Skeletal muscle cell (primary cell): ENCODE data around the gene TMEM45B.
"Not testable (repeated sequence)": the region's sequence is repeated elsewhere in the genome, so short reads cannot be mapped to it uniquely, and the experiment has no call there.

Experiments
- DNase-seq: peaks from one replicate; pipeline ENCODE4 v3.0.0-alpha.2; 2010; ENCODE audit warnings: low read depth
- H3K4me3 ChIP-seq: 2 replicates; pipeline ENCODE4 v1.5.1; 2011; ENCODE audit warnings: low read depth, mild to moderate bottlenecking, control low read depth, low read length, moderate library complexity

TMEM45B gene

GRCh38 chr11:129846508-129847335 is 31.1 kb downstream of the TMEM45B start:
- no peak overlapping the region for H3K4me3 ChIP-seq
- DNase-seq: peak; percentile 83

DNA sequence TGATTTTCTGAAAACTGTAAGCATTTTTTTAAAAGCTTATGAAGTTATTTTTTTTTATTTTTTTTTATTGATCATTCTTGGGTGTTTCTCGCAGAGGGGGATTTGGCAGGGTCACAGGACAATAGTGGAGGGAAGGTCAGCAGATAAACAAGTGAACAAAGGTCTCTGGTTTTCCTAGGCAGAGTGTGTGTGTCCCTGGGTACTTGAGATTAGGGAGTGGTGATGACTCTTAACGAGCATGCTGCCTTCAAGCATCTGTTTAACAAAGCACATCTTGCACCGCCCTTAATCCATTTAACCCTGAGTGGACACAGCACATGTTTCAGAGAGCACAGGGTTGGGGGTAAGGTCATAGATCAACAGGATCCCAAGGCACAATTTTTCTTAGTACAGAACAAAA is 31.7 kb downstream of the TMEM45B start:
- not testable (repeated sequence) for DNase-seq, H3K4me3 ChIP-seq

DNA sequence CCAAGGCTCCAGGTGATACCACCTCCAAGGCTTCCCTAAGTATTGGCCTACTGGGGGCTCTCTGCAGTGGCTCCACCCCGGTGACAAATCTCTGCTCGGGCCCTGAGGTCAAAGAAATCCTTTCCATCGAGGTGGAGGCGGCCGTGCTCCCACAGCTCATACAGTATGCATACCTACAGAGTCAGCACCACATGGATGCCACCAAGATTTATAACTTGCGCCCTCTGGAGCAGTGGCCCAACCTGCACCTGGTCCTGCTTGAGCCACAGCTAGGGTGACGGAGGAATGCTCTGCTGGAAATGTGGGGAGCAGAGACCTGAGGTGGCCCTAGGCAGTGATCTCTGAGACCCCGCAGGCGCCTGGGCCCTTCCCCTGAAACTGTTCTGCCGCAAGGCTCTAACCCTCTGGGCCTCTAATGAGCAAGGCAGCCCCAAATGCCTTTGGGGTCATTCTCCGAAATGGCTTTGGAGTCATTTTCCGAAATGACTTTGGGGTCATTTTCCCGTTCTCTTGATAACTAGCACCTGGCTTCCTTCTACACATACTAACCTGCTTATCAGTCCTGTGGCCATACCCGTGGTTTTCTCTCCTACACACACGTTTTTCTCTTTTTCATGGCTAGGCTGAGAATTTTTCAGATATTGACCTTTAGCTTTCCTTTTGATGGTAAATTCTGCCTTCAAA is 33.9 kb downstream of the TMEM45B start:
- H3K4me3 ChIP-seq: no peak overlapping the region
- no peak for DNase-seq

DNA sequence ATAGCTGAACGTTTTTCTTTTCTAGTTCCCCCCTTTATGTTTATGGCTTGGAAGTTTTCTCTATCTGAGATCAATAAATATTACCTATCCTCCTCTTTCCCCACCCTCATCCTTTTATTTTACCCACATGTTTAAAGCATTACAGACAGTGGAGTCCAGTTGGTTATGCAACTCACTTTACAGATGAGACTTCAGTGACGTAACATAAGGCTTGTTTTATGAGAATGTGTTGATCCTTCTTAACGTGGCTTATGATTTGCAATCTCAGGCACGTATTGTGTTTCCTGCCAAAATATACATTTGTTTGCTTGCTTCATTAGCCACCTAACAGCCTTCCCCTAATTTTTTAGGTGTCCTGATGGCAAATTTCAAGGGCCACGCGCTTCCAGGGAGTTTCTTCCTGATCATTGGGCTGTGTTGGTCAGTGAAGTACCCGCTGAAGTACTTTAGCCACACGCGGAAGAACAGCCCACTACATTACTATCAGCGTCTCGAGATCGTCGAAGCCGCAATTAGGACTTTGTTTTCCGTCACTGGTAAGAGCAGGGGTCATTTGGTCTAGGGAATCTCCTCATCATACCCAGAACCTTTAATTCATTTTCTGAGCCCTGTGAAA is 36.6 kb downstream of the TMEM45B start:
- DNase-seq: no peak
- H3K4me3 ChIP-seq: no peak overlapping the region

DNA sequence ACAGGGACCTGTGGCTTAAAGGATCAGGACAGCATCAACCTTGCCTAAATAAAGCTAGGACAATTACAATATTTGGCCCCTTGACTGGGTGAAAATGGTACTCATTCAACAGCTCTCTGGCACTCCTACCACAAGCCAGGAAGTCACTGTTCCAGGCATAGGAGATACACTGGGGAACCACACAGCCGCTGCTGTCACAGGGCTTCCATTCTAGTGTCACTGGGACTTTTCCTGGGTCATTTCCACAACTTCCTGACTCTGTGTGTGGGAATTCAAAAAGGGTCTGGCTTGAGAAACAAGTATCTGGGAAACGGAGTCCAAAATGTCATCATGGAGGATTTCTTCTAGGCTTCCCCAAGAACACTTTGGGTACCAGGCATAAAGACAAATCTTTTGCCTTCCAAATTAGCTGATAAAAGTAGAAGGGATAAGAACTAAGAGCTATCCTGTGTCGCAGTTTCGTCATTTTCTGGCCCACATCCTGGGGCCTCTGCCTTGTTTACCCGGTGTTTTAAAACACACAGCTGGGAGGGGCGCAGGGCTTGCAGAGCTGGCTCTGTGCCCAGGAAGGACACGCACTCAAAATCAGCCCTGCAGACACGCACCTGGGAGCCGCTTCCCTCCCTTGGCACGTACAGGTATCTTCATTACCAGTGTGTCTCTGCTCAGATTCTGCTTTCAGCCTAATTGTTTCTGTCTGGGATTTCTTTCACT is 38.0 kb downstream of the TMEM45B start:
- no peak overlapping the region for H3K4me3 ChIP-seq
- no peak for DNase-seq

- no peak for DNase-seq
- H3K4me3 ChIP-seq: no peak overlapping the region
These were observed 38.7 kb downstream of the TMEM45B start for GRCh38 chr11:129854232-129854805.

DNA sequence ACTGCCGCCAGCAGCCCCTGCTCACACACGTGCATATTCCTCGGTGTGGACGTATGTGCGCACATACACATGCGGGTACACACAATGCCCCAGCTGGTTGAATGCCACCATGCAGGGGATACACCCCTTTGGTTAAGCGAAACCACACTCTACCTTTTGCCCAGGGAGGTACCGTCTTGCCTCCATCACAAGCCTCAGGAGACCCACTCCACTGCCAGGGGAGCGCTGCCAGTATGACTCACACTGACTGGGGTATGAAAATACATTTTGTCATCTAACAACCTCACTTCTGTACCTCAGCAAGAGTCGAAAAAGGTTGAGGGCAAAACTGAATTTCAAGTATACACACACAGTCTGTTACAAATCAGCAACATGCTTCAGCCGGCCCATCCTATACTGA is 39.4 kb downstream of the TMEM45B start:
- no peak for DNase-seq

DNA sequence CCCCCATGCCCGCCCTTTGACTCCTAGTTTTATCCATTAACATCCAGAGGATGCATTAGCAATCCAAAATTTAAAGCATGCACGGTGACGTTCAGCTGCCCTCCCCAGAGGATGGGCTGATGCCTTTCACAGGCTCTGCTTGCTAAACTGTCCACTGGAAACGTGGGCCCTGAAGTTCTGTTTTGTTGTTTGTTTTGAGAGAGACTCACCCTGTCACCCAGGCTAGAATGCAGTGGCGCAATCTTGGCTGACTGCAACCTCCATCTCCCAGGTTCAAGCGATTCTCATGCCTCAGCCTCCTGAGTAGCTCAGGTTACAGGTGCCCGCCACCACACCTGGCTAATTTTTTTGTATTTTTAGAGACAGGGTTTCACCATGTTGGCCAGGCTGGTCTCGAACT is 40.4 kb downstream of the TMEM45B start:
- no peak for DNase-seq
- H3K4me3 ChIP-seq: no peak overlapping the region

More for the DNA sequence above, 39.4 kb downstream of the TMEM45B start:
- no peak overlapping the region for H3K4me3 ChIP-seq

DNA sequence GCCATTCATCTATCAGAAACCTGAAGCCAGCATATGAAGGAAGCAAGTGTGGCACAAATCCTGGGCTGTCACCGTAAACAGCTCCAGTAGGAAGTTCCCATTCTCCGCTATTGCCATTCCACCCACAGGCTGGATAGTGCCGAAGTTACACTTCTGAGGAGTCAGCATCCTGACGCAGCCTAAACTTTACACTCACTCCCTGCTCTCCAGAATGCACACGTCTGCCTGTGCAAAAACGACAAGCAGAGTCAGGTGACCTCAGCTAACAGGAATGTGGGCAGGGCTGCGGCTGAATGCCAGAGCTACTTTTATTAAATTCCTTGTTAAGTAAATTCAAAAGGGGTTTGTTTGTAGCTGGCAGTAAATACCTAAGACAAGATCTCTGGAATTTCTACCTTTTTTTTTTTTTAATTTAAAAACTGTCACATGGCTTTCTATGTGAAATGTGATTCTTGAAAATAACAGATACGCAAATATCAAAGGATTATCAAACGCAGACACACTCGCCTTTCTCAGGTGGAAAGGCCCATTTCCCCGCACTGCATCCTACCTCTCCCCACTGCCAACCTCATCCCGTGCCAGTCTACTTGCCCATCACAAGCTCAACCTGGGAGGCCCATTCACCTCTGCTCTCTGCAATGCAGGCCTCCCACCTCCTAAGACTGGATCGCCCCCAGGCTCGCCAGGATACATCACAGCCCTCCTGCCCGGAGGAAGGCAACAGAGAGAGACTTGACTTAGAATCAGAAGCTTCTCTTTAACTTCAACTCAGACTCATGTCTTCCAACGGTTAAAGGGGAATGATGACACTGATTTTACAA is 46.3 kb downstream of the TMEM45B start:
- H3K4me3 ChIP-seq: no peak overlapping the region
- DNase-seq: peak; percentile 79

GRCh38 chr11:129864811-129865210 is 49.2 kb downstream of the TMEM45B start:
- H3K4me3 ChIP-seq: no peak overlapping the region
- no peak for DNase-seq

DNA sequence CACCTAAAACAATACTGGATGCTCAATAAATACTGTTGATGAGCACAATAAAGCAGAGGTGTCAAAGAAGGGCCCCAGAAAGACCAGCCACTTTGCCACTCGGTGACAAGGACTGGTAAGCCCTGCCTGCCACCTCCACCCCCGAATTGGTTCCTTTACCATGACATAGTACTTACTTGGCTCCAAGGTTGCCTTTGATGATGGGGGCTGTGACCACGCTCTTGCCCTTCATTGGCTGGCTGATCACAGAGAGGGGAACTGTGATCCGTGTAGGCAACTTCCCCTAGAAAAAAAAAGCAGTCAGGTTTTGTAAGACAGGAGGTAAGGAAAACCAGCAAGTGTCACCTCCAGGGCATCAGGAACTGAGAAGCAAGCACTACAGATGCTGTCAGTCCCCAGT is 50.1 kb downstream of the TMEM45B start:
- H3K4me3 ChIP-seq: no peak overlapping the region
- DNase-seq: no peak

GRCh38 chr11:129866311-129866710 is 50.7 kb downstream of the TMEM45B start:
- DNase-seq: no peak
- no peak overlapping the region for H3K4me3 ChIP-seq

DNA sequence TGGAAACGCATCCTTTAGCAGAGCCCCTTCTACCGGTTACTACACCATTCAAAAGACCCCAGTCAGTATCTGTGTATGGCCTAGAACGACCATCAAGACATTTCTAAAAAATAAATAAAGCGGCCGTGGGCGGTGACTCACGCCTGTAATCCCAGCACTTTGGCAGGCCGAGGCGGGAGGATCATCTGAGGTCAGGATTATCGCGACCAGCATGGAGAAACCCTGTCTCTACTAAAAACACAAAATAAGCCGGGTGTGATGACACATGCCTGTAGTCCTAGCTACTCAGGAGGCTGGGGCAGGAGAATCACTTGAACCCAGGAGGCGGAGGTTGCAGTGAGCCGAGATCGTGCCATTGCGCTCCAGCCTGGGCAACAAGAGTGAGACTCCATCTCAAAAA is 53.0 kb downstream of the TMEM45B start:
- not testable (repeated sequence) for H3K4me3 ChIP-seq, DNase-seq

DNA sequence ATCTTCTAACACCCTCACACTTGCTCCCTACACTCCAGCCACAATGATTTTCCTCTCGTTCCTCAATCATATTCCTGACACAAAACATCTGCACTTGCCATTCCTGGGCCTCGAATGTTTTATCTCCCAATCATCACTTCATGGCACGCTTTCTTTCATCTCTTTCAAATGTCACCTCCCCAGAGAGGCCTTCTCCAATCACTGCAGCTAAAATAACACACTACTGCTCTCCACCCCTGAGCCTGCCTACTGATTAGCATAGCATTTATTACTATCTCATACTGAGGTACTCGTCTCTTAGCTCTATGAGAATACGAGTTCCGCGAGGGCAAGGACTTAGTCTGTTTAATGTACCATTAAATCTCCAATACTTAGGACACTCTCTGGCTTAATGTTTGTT is 56.3 kb downstream of the TMEM45B start:
- no peak for DNase-seq
- no peak overlapping the region for H3K4me3 ChIP-seq

DNA sequence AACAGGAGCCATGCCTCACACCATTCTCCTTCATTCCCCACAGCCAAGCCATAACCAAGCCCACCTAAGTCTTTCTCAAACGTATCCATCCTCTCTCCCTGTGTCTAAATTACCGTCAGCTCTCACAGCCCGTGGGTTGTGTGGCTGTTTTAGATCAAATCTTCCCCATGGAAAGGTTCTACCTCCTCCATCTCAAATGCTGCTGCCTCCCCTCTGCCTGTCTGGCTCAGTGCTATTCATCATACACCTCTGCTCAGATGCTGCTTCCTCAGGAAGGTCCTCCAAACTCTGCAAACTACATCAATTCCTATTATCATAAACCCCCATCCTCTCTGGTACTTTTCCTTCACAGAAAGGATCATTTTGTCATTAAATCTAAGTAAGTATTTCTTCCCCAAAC is 64.7 kb downstream of the TMEM45B start:
- H3K4me3 ChIP-seq: no peak overlapping the region
- DNase-seq: no peak

DNA sequence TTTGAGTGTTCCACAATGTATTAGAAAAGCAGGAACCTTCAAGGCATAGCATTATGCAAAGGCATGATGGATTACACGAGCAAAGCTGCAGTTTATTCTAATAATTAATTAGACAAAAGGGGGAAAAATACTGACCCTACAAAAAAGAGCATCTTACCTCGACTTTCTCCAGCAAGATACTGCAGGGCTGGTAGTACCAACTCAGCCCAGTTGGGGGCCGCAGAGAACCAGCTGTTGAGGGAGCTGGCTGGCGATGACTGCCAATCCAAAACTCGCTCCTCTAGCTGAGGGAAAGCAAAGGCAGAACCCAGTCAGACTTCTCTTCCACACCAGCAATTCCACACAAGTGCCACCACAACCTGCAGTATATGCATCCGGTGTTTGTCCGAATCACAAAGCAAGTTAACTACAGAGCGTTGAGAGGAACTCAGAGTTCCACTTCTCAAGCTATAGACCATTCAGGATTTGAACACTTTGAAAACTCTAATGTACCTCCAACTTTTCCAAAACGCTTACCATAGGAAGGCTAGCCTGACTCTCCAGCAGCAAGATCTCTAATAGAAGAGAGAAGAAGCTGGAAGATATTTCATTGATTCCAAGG is 66.0 kb downstream of the TMEM45B start:
- DNase-seq: no peak
- no peak overlapping the region for H3K4me3 ChIP-seq

- no peak overlapping the region for H3K4me3 ChIP-seq
- no peak for DNase-seq
These were observed 68.9 kb downstream of the TMEM45B start for GRCh38 chr11:129884581-129884980.

DNA sequence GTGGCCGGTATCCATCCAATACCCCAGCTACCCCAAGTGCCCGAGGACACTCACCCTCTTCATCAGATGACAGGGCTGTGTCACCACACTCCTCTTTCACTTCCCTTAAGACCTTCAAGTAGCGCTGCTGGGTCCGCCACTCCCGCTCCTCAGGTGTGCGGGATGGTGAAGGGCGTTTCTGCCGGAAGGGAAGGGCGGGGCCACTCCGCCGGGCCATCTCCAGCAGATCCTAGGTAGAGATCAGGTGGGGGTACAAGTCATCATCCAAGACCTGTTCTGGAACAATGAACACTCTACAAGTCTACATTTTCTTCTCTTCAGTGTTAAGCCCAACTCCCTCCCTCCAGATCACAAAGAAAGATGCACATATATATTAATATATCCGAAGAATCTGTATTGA is 69.7 kb downstream of the TMEM45B start:
- DNase-seq: no peak
- H3K4me3 ChIP-seq: no peak overlapping the region
